AG04449 (cell line): ENCODE measurements around the gene ANKRD10.

Source experiments
- CTCF ChIA-PET: fragments of 350-600 bp; formaldehyde crosslinking; extraction: SDS; loops from one replicate; lab custom pipeline; 2021; ENCODE audit warnings: antibody characterized with exemption; lab: Yijun Ruan, JAX
- POLR2A ChIA-PET: fragments of 400-600, 350-600 bp; formaldehyde crosslinking; extraction: SDS; loops from one replicate; lab custom pipeline; 2020; ENCODE audit warnings: antibody characterized with exemption, inconsistent platforms; lab: Yijun Ruan, JAX
- DNase-seq: peaks from one replicate; pipeline ENCODE4 v3.0.0-alpha.2; 2010; ENCODE audit warnings: low read depth, low spot score
- H3K4me3 ChIP-seq: 2 replicates; pipeline ENCODE4 v1.5.1; 2011; ENCODE audit warnings: low read depth, mild to moderate bottlenecking, control low read depth, low read length
- CTCF ChIP-seq: IDR thresholded peaks from one replicate; pipeline ENCODE4 v1.5.1; 2011; ENCODE audit warnings: mild to moderate bottlenecking, moderate library complexity, low read length, control low read depth, inconsistent platforms; ENCODE audit not compliant: insufficient read depth; ENCODE audit errors: missing control alignments

Gene ANKRD10

GRCh38 chr13:110872768-110873638 is 41.9 kb downstream of the ANKRD10 start:
- CTCF ChIA-PET, result no interaction called here

GRCh38 chr13:110872034-110872767 is 42.7 kb downstream of the ANKRD10 start:
- H3K4me3 ChIP-seq, result no peak overlapping the region
- POLR2A ChIA-PET, result interaction anchor here (1.5 kb wide), 1 partner anchor 42 kb away, joined by 3 read pairs; no protein-coding TSS in a partner anchor
- CTCF ChIA-PET, result interaction anchor here (1.4 to 1.9 kb wide), 2 partner anchors 42 to 166 kb away, joined by 4 read pairs; partner anchors contain the start of genes ANKRD10 and CARS2
- TF ChIP-seq CTCF, result no peak
- no peak for DNase-seq

More at GRCh38 chr13:110872768-110873638, 41.9 kb downstream of the ANKRD10 start:
- no peak overlapping the region for H3K4me3 ChIP-seq
- DNase-seq, result no peak
- TF ChIP-seq CTCF, result no peak
- POLR2A ChIA-PET, result interaction anchor here (1.5 kb wide), 1 partner anchor 41 kb away, joined by 3 read pairs; no protein-coding TSS in a partner anchor

- CTCF ChIA-PET, result interaction anchor here (0.6 to 1.9 kb wide), 5 partner anchors 14 to 164 kb away, joined by 3 to 4 read pairs (median 3); partner anchors contain the start of genes ANKRD10 and CARS2
- DNase-seq, result peak; percentile 96
- no peak for TF ChIP-seq CTCF
- H3K4me3 ChIP-seq, result peak overlapping the region; percentile 45
- POLR2A ChIA-PET, result interaction anchor here (1.3 to 1.7 kb wide), 4 partner anchors 14 to 157 kb away, joined by 3 to 13 read pairs (median 5); partner anchors contain the start of gene ANKRD10
Measured at GRCh38 chr13:110869805-110870706, 44.8 kb downstream of the ANKRD10 start.

- ChIA-PET CTCF (no interaction called here), POLR2A (interaction anchor here (1.4 to 1.7 kb wide), 3 partner anchors 15 to 154 kb away, joined by 4 to 13 read pairs (median 6); partner anchors contain the start of gene ANKRD10)
- TF ChIP-seq CTCF, result no peak
- no peak for DNase-seq
- H3K4me3 ChIP-seq, result peak overlapping the region; percentile 45
Measured at GRCh38 chr13:110869231-110869804, 45.6 kb downstream of the ANKRD10 start.

GRCh38 chr13:110868720-110869119 is 46.1 kb downstream of the ANKRD10 start:
- POLR2A ChIA-PET, result no interaction called here
- H3K4me3 ChIP-seq, result no peak overlapping the region
- no peak for DNase-seq
- TF ChIP-seq CTCF, result no peak
- CTCF ChIA-PET, result no interaction called here
